Central memory CD4-positive, alpha-beta T cell (primary cell): ENCODE data around the gene TBC1D5.

Experiments
- DNase-seq: peaks from one replicate; pipeline ENCODE4 v3.0.0; 2022

TBC1D5 gene

GRCh38 chr3:17156864-17157263 is 585.6 kb downstream of the TBC1D5 start:
- no peak for DNase-seq

- DNase-seq = no peak
These were observed 586.5 kb downstream of the TBC1D5 start for GRCh38 chr3:17155951-17156350.

GRCh38 chr3:17154941-17155340 is 587.5 kb downstream of the TBC1D5 start:
- DNase-seq = no peak

GRCh38 chr3:17154221-17154620 is 588.2 kb downstream of the TBC1D5 start:
- no peak for DNase-seq

- no peak for DNase-seq
These were observed 589.2 kb downstream of the TBC1D5 start for GRCh38 chr3:17153209-17153608.

GRCh38 chr3:17151598-17152373 is 590.6 kb downstream of the TBC1D5 start:
- peak; percentile 74 for DNase-seq

- no peak for DNase-seq
These were observed 593.4 kb downstream of the TBC1D5 start for GRCh38 chr3:17149076-17149475.

- no peak for DNase-seq
These were observed 597.8 kb downstream of the TBC1D5 start for GRCh38 chr3:17144665-17144993.

GRCh38 chr3:17143893-17144664 is 598.4 kb downstream of the TBC1D5 start:
- no peak for DNase-seq

GRCh38 chr3:17142516-17142915 is 599.9 kb downstream of the TBC1D5 start:
- DNase-seq = no peak

- DNase-seq = no peak
These were observed 600.7 kb downstream of the TBC1D5 start for GRCh38 chr3:17141699-17142098.

GRCh38 chr3:17140670-17141505 is 601.5 kb downstream of the TBC1D5 start:
- DNase-seq = no peak

- no peak for DNase-seq
These were observed 604.0 kb downstream of the TBC1D5 start for GRCh38 chr3:17138246-17139039.

- no peak for DNase-seq
These were observed 605.1 kb downstream of the TBC1D5 start for GRCh38 chr3:17137321-17137826.

GRCh38 chr3:17136136-17136721 is 606.2 kb downstream of the TBC1D5 start:
- no peak for DNase-seq

- DNase-seq = no peak
These were observed 606.7 kb downstream of the TBC1D5 start for GRCh38 chr3:17135696-17136095.

- no peak for DNase-seq
These were observed 608.5 kb downstream of the TBC1D5 start for GRCh38 chr3:17133632-17134545.

- no peak for DNase-seq
These were observed 609.9 kb downstream of the TBC1D5 start for GRCh38 chr3:17132286-17133115.

GRCh38 chr3:17130956-17131355 is 611.5 kb downstream of the TBC1D5 start:
- no peak for DNase-seq

GRCh38 chr3:17129556-17129955 is 612.9 kb downstream of the TBC1D5 start:
- DNase-seq = no peak
